ENCODE data around the gene DUSP28. TPM values are rescaled to one million over a fixed set of nuclear protein-coding genes. Genes with fewer than 3 reads are reported as not detected.
"Not testable (repeated sequence)": the region's sequence is repeated elsewhere in the genome, so short reads cannot be mapped to it uniquely, and the experiment has no call there.

DUSP28 gene
- polyA plus RNA-seq (ENCODE audit: insufficient read length in 3 of 3), result 1 to 10 TPM; 6.2 to 7.6 (median 6.2) TPM

- DNase-seq (ENCODE audit: low read depth in 3 of 3, low spot score in 2 of 3), result no peak
Observed at GRCh38 chr2:240560084-240560479, at the start of gene DUSP28. TSS of gene DUSP28 (plus strand) at chr2:240560357. CDS start at chr2:240560685, 328 bp downstream.

- DNase-seq (ENCODE audit: low read depth in 3 of 3, low spot score in 2 of 3), result no peak
Observed at GRCh38 chr2:240510513-240511210, 49.5 kb upstream of the DUSP28 start.

- DNase-seq (ENCODE audit: low read depth in 3 of 3, low spot score in 2 of 3), result no peak
Observed at GRCh38 chr2:240511351-240512108, 48.6 kb upstream of the DUSP28 start.

GRCh38 chr2:240512109-240512485 is 48.1 kb upstream of the DUSP28 start:
- DNase-seq (ENCODE audit: low read depth in 3 of 3, low spot score in 2 of 3), result no peak

GRCh38 chr2:240512666-240513535 is 47.3 kb upstream of the DUSP28 start:
- DNase-seq (ENCODE audit: low read depth in 3 of 3, low spot score in 2 of 3), result no peak

- DNase-seq (ENCODE audit: low read depth in 3 of 3, low spot score in 2 of 3), result no peak
Observed at GRCh38 chr2:240513549-240514287, 46.4 kb upstream of the DUSP28 start.

GRCh38 chr2:240514631-240515030 is 45.5 kb upstream of the DUSP28 start:
- no peak for DNase-seq (ENCODE audit: low read depth in 3 of 3, low spot score in 2 of 3)

GRCh38 chr2:240517342-240517741 is 42.8 kb upstream of the DUSP28 start:
- DNase-seq (ENCODE audit: low read depth in 3 of 3, low spot score in 2 of 3), result no peak

- DNase-seq (ENCODE audit: low read depth in 3 of 3, low spot score in 2 of 3), result no peak
Observed at GRCh38 chr2:240518981-240519380, 41.2 kb upstream of the DUSP28 start.

GRCh38 chr2:240519396-240520129 is 40.6 kb upstream of the DUSP28 start:
- DNase-seq (ENCODE audit: low read depth in 3 of 3, low spot score in 2 of 3), result no peak

- no peak for DNase-seq (ENCODE audit: low read depth in 3 of 3, low spot score in 2 of 3)
Observed at GRCh38 chr2:240520130-240520973, 39.8 kb upstream of the DUSP28 start.

- DNase-seq (ENCODE audit: low read depth in 3 of 3, low spot score in 2 of 3), result no peak
Observed at GRCh38 chr2:240520974-240521350, 39.2 kb upstream of the DUSP28 start.

GRCh38 chr2:240521885-240522284 is 38.3 kb upstream of the DUSP28 start:
- DNase-seq (ENCODE audit: low read depth in 3 of 3, low spot score in 2 of 3), result not testable (repeated sequence)

GRCh38 chr2:240522406-240522805 is 37.8 kb upstream of the DUSP28 start:
- no peak for DNase-seq (ENCODE audit: low read depth in 3 of 3, low spot score in 2 of 3)

GRCh38 chr2:240523451-240524281 is 36.5 kb upstream of the DUSP28 start:
- no peak for DNase-seq (ENCODE audit: low read depth in 3 of 3, low spot score in 2 of 3)

- DNase-seq (ENCODE audit: low read depth in 3 of 3, low spot score in 2 of 3), result no peak
Observed at GRCh38 chr2:240524963-240525718, 35.0 kb upstream of the DUSP28 start.

GRCh38 chr2:240525802-240526201 is 34.4 kb upstream of the DUSP28 start:
- no peak for DNase-seq (ENCODE audit: low read depth in 3 of 3, low spot score in 2 of 3)
